Peyer's patch (tissue), 4 donors: ENCODE results near the gene POU6F2. TPM values are rescaled to one million over a fixed set of nuclear protein-coding genes. Genes with fewer than 3 reads are reported as not detected.

Experiments used
- DNase-seq, 3 donors: peaks; one replicate each; pipeline ENCODE4 v3.0.0-alpha.2; 2017 to 2019
- H3K27ac ChIP-seq, 4 donors: fragments of 200-600 bp; sonication (generic); one replicate each; pipeline ENCODE4 v1.5.1; 2016 to 2019
- H3K27me3 ChIP-seq, 2 donors: fragments of 200-600 bp; sonication (generic); one replicate each; pipeline ENCODE4 v1.5.1; 2019
- H3K36me3 ChIP-seq, 3 donors: fragments of 200-600 bp; sonication (generic); one replicate each; pipeline ENCODE4 v1.5.1; 2016 to 2019
- H3K4me1 ChIP-seq, 4 donors: fragments of 200-600 bp; sonication (generic); one replicate each; pipeline ENCODE4 v1.5.1; 2016 to 2019
- H3K4me3 ChIP-seq, 4 donors: fragments of 200-600 bp; sonication (generic); 1 replicate in 3 of 4; 2 replicates in 1 of 4; pipeline ENCODE4 v1.5.1; 2016 to 2019; ENCODE audit warnings: mild to moderate bottlenecking in 1 of 4
- H3K9me3 ChIP-seq, 4 donors: fragments of 200-600 bp; sonication (generic); one replicate each; pipeline ENCODE4 v1.5.1; 2016 to 2019; ENCODE audit warnings: mild to moderate bottlenecking in 1 of 4
- CTCF ChIP-seq, 6 experiments: fragments of 450-650 bp in 4 of 6; fragments of 200-600 bp in 2 of 6; sonication (generic) in 1 of 6; IDR thresholded peaks; one replicate each; pipeline ENCODE4 v1.5.1; 2017 to 2019; ENCODE audit warnings: antibody characterized with exemption in 6 of 6, mild to moderate bottlenecking in 3 of 6, moderate library complexity in 1 of 6
- POLR2A ChIP-seq, 2 donors: fragments of 450-650 bp; IDR thresholded peaks; one replicate each; pipeline ENCODE4 v1.5.1; 2017; ENCODE audit warnings: antibody characterized with exemption in 2 of 2, mild to moderate bottlenecking in 2 of 2, moderate library complexity in 2 of 2
- total RNA-seq, 4 donors: library from RNA; depleted of rRNA; stranded (reverse); fragments of >200 nt; gene quantifications; one replicate each; pipeline ENCODE4 v1.1.0, GENCODE V29; 2016

The POU6F2 gene
- total RNA-seq, 4 donors from 2014 or later = 0.80 to 1.3 (median 1.2) TPM; not detected in 1

- TF ChIP-seq CTCF (IDR thresholded peaks at IDR 0.05) (no peak), POLR2A (IDR thresholded peaks at IDR 0.05) (no peak)
- no peak overlapping the region for H3K4me3 ChIP-seq
- no peak overlapping the region for H3K27ac ChIP-seq
- H3K9me3 ChIP-seq = no peaks in the 10 kb centered on the region
- no peaks in the 10 kb centered on the region for H3K4me1 ChIP-seq
- DNase-seq = no peak
- H3K27me3 ChIP-seq = no peaks in the 10 kb centered on the region
- no peaks in the 10 kb centered on the region for H3K36me3 ChIP-seq
Measured at GRCh38 chr7:39488467-39489393, 511.0 kb downstream of the POU6F2 start.

- Histone ChIP-seq H3K27me3 (no peaks in the 10 kb centered on the region), H3K4me1 (no peaks in the 10 kb centered on the region), H3K4me3 (no peak overlapping the region), H3K9me3 (no peaks in the 10 kb centered on the region), H3K27ac (no peak overlapping the region), H3K36me3 (no peaks in the 10 kb centered on the region)
- TF ChIP-seq POLR2A (IDR thresholded peaks at IDR 0.05) = no peak
- no peak for TF ChIP-seq CTCF (IDR thresholded peaks at IDR 0.05)
- DNase-seq = no peak
Measured at GRCh38 chr7:39490296-39490695, 512.6 kb downstream of the POU6F2 start.

- Histone ChIP-seq H3K9me3 (no peaks in the 10 kb centered on the region), H3K27ac (no peak overlapping the region), H3K4me3 (no peak overlapping the region), H3K27me3 (no peaks in the 10 kb centered on the region), H3K36me3 (no peaks in the 10 kb centered on the region), H3K4me1 (no peaks in the 10 kb centered on the region)
- TF ChIP-seq POLR2A (IDR thresholded peaks at IDR 0.05) (no peak), CTCF (IDR thresholded peaks at IDR 0.05) (no peak)
- DNase-seq = no peak
Measured at GRCh38 chr7:39493934-39494333, 516.2 kb downstream of the POU6F2 start.

- no peak for DNase-seq
- Histone ChIP-seq H3K36me3 (no peaks in the 10 kb centered on the region), H3K4me1 (no peaks in the 10 kb centered on the region), H3K4me3 (no peak overlapping the region), H3K27me3 (no peaks in the 10 kb centered on the region), H3K9me3 (no peaks in the 10 kb centered on the region), H3K27ac (no peak overlapping the region)
- TF ChIP-seq CTCF (IDR thresholded peaks at IDR 0.05) (no peak), POLR2A (IDR thresholded peaks at IDR 0.05) (no peak)
Measured at GRCh38 chr7:39501358-39501757, 523.6 kb downstream of the POU6F2 start.

GRCh38 chr7:39504963-39505362 lies 527.3 kb downstream of the POU6F2 start:
- H3K4me3 ChIP-seq = no peak overlapping the region
- peak in 1 of 3 donors; percentile 73 for DNase-seq
- H3K27me3 ChIP-seq = no peaks in the 10 kb centered on the region
- no peaks in the 10 kb centered on the region for H3K9me3 ChIP-seq
- H3K27ac ChIP-seq = no peak overlapping the region
- H3K4me1 ChIP-seq = no peaks in the 10 kb centered on the region
- no peaks in the 10 kb centered on the region for H3K36me3 ChIP-seq
- TF ChIP-seq POLR2A (IDR thresholded peaks at IDR 0.05) (no peak), CTCF (IDR thresholded peaks at IDR 0.05) (no peak)
